A549 (cell line): ENCODE data around the gene RBMS3. TPM values are rescaled to one million over a fixed set of nuclear protein-coding genes. Genes with fewer than 3 reads are reported as not detected.

Source experiments
- ATAC-seq, 2 experiments: fragments of 200-7000 bp in 1 of 2; fragments of >200 bp in 1 of 2; cut with Nextera tagmentation in 1 of 2; cut with Tn5 transposase in 1 of 2; 3 replicates each; pipeline versions ENCODE4 v1.8.0 to v1.9.1; 2018 to 2020; ENCODE audit warnings: mild to moderate bottlenecking in 1 of 2, moderate library complexity in 1 of 2
- CTCF ChIA-PET: fragments of 300-600 bp; sonication (Branson Sonifier 250); formaldehyde crosslinking; extraction: SDS; loops from one replicate; lab custom pipeline; 2021; ENCODE audit warnings: antibody characterized with exemption, inconsistent platforms; lab: Yijun Ruan, JAX
- POLR2A ChIA-PET: fragments of 350-600 bp; formaldehyde crosslinking; extraction: SDS; loops from one replicate; lab custom pipeline; 2021; ENCODE audit warnings: antibody characterized with exemption, inconsistent platforms; lab: Yijun Ruan, JAX
- DNase-seq, 2 experiments: peaks; one replicate each; pipeline versions ENCODE4 v3.0.0 to v3.0.0-alpha.2; 2011 to 2016; ENCODE audit warnings: low read depth in 1 of 2, low spot score in 1 of 2
- FAIRE-seq: peaks from 2 replicates; lab custom pipeline; 2011; peaks lifted over from hg19 to GRCh38; lab: Jason Lieb, UNC
- H3K27ac ChIP-seq, 2 experiments: fragments of >200 bp; sonication (Bioruptor Twin); formaldehyde crosslinking; 3 replicates each; pipeline ENCODE4 v1.5.1; 2016 to 2017
- H3K4me1 ChIP-seq: fragments of >200 bp; sonication (Bioruptor Twin); formaldehyde crosslinking; 3 replicates; pipeline ENCODE4 v1.6.1; 2016
- H3K4me2 ChIP-seq: fragments of >200 bp; sonication (Bioruptor Twin); formaldehyde crosslinking; 3 replicates; pipeline ENCODE4 v1.6.1; 2016
- H3K4me3 ChIP-seq: fragments of >200 bp; sonication (Bioruptor Twin); formaldehyde crosslinking; 3 replicates; pipeline ENCODE4 v1.5.1; 2016
- H3K9me3 ChIP-seq: fragments of >200 bp; sonication (Bioruptor Twin); formaldehyde crosslinking; 3 replicates; pipeline ENCODE4 v1.6.1; 2016
- BCL3 ChIP-seq: fragments of >200 bp; sonication (Bioruptor Twin); formaldehyde crosslinking; IDR thresholded peaks from 3 replicates; pipeline ENCODE4 v1.6.1; 2016
- EHF ChIP-seq: fragments of 250-450 bp; sonication (Bioruptor Pico); IDR thresholded peaks from 2 replicates; pipeline ENCODE4 v1.5.0; 2020; ENCODE audit warnings: mild to moderate bottlenecking
- ELK1 ChIP-seq: fragments of 150-350 bp; IDR thresholded peaks from 2 replicates; pipeline ENCODE4 v1.6.1; 2014; ENCODE audit warnings: low read depth, mild to moderate bottlenecking, low read length
- FOSL2 ChIP-seq, 2 experiments: fragments of 450-650 bp in 1 of 2; fragments of >200 bp in 1 of 2; sonication (Bioruptor Twin) in 1 of 2; formaldehyde crosslinking; IDR thresholded peaks; 2 replicates each; pipeline versions ENCODE4 v1.5.0 to v1.6.1; 2016 to 2020; ENCODE audit warnings: mild to moderate bottlenecking in 1 of 2, moderate library complexity in 1 of 2
- HDAC2 ChIP-seq: fragments of 200-600 bp; sonication (generic); IDR thresholded peaks from 2 replicates; pipeline ENCODE4 v1.6.1; 2016
- MAZ ChIP-seq: fragments of 150-350 bp; IDR thresholded peaks from 2 replicates; pipeline ENCODE4 v1.6.1; 2014; ENCODE audit warnings: antibody characterized with exemption, low read depth, low read length, borderline replicate concordance
- MYC ChIP-seq: IDR thresholded peaks from 2 replicates; pipeline ENCODE4 v1.6.1; 2012; ENCODE audit warnings: mild to moderate bottlenecking, inconsistent platforms, low read length, improper control_type of control experiment, borderline replicate concordance
- NFE2L2 ChIP-seq: fragments of 150-350 bp; conservative IDR thresholded peaks from 2 replicates; pipeline ENCODE4 v1.6.1; 2014; ENCODE audit warnings: low read length
- NPAS2 ChIP-seq: fragments of 250-450 bp; sonication (Bioruptor Pico); IDR thresholded peaks from 2 replicates; pipeline ENCODE4 v1.8.0; 2022; ENCODE audit warnings: mild to moderate bottlenecking, moderate library complexity, borderline replicate concordance
- NR3C1 ChIP-seq: fragments of >200 bp; sonication (Bioruptor Twin); formaldehyde crosslinking; IDR thresholded peaks from 3 replicates; pipeline ENCODE4 v1.6.1; 2017
- PBX3 ChIP-seq: IDR thresholded peaks from 2 replicates; pipeline ENCODE4 v1.6.1; 2012
- REST ChIP-seq: fragments of 200-600 bp; sonication (generic); IDR thresholded peaks from 2 replicates; pipeline ENCODE4 v1.6.1; 2016; ENCODE audit warnings: antibody characterized with exemption, mild to moderate bottlenecking, moderate library complexity
- SMC3 ChIP-seq: fragments of >200 bp; sonication (Bioruptor Twin); formaldehyde crosslinking; IDR thresholded peaks from 3 replicates; pipeline ENCODE4 v1.6.1; 2018; ENCODE audit warnings: inconsistent platforms
- ZFP36 ChIP-seq: fragments of 450-650 bp; IDR thresholded peaks from 2 replicates; pipeline ENCODE4 v1.6.1; 2014; ENCODE audit warnings: borderline replicate concordance; ENCODE audit not compliant: partially characterized antibody
- whole genome bisulfite sequencing: methylation state at CpG from one replicate; pipeline ENCODE4 v1.1.6; 2017; ENCODE audit errors: missing lambda C conversion rate; 5-methylcytosine and 5-hydroxymethylcytosine counted together
- polyA plus RNA-seq, 4 experiments: library from polyadenylated mRNA; depleted of rRNA in 3 of 4; stranded (reverse); fragments of >200 nt; fragmentation: RNase III in 1 of 4; extraction: RNeasy Plus Mini Kit Qiagen cat#74134 plus additional on column Dnase treatment in 1 of 4; gene quantifications; 2 replicates in 3 of 4; 3 replicates in 1 of 4; pipeline ENCODE4 v1.2.3, GENCODE V29; 2011 to 2017

The RBMS3 gene
- polyA plus RNA-seq, 2 of the 4 experiments (the other 2 are of a cell fraction), result 0.92 to 4.1 TPM

GRCh38 chr3:29537889-29538609 lies 257.2 kb downstream of the RBMS3 start:
- FAIRE-seq (no peak), DNase-seq (no peak)
- WGBS, result 77% methylated on average over 5 of the region's 5 CpGs

GRCh38 chr3:29538610-29538958 lies 257.7 kb downstream of the RBMS3 start:
- CTCF ChIA-PET, result interaction anchor here (1.9 kb wide), 1 partner anchor 9 kb away, joined by 4 read pairs; no protein-coding TSS in a partner anchor
- POLR2A ChIA-PET, result no interaction called here

More at GRCh38 chr3:29537889-29538609, 257.2 kb downstream of the RBMS3 start:
- POLR2A ChIA-PET, result no interaction called here
- Histone ChIP-seq H3K4me2 (no peak overlapping the region), H3K4me1 (no peaks in the 10 kb centered on the region), H3K4me3 (no peak overlapping the region), H3K9me3 (no peaks in the 10 kb centered on the region), H3K27ac (no peak overlapping the region)
- TF ChIP-seq ZFP36 (no peak), MYC (no peak), MAZ (no peak), EHF (no peak), PBX3 (no peak), ELK1 (no peak), HDAC2 (no peak), NPAS2 (CRISPR knock-in tag) (no peak)
- CTCF ChIA-PET, result interaction anchor here (1.9 kb wide), 1 partner anchor 9 kb away, joined by 4 read pairs; no protein-coding TSS in a partner anchor
- no peak for ATAC-seq

More at GRCh38 chr3:29538610-29538958, 257.7 kb downstream of the RBMS3 start:
- Histone ChIP-seq H3K4me2 (no peak overlapping the region), H3K9me3 (no peaks in the 10 kb centered on the region), H3K27ac (no peak overlapping the region), H3K4me1 (no peaks in the 10 kb centered on the region), H3K4me3 (no peak overlapping the region)
- TF ChIP-seq NR3C1 (no peak), FOSL2 (IDR thresholded peaks at IDR 0.05) (no peak), FOSL2 (CRISPR knock-in tag; IDR thresholded peaks at IDR 0.05) (no peak), REST (no peak), NFE2L2 (no peak), BCL3 (no peak), SMC3 (no peak)
- DNase-seq, result no peak
- FAIRE-seq, result no peak
- ATAC-seq, result no peak
- WGBS, result 95% methylated on average over 2 of the region's 2 CpGs
